GM12891 (cell line): Measurements from ENCODE around the gene CTNND2.

Experiments
- POLR2A ChIP-seq: IDR thresholded peaks from 2 replicates; pipeline ENCODE4 v1.6.1; 2011; ENCODE audit warnings: low read depth, low read length, control low read depth
- POLR2AphosphoS5 ChIP-seq: IDR thresholded peaks from 2 replicates; pipeline ENCODE4 v1.6.1; 2011; ENCODE audit warnings: low read depth, low read length, control low read depth
- SPI1 ChIP-seq: IDR thresholded peaks from 2 replicates; pipeline ENCODE4 v1.6.1; 2011; ENCODE audit warnings: low read depth, low read length, control low read depth
- TAF1 ChIP-seq: IDR thresholded peaks from 2 replicates; pipeline ENCODE4 v1.6.1; 2011; ENCODE audit warnings: low read depth, low read length, control low read depth

DNA sequence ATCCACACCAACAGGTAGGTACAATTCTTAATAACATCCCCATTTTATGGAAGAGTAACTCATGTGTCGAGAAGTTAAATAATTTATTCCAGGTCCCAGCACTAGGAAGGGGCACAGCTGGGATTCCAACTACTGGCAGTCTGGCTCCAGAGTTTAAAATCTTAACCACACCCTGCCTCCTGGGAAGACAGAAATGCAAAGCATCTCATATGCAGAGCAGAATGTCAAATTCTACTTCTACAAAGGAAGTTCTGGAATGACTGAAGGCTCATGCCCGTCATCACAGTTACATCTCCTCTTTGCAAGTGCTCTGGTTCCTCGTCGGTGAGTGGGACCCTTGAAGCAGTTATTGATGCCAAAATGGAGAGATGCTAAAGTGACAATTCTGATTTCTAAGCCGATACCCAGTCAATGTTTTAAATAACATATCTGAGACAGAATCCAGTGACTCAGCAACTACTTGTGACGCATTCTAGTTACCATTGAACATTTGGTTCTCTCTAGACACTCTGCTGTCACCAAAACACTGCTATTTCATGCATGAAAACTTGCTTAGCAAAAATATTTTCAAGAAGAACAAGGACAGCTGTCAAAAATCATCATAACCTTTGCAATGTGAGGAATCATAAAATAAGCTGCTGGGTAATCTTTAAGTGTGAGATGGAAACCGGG lies 412.7 kb downstream of the CTNND2 start:
- TF ChIP-seq TAF1 (no peak), POLR2A (no peak), POLR2AphosphoS5 (no peak), SPI1 (no peak)
